Effector CD8-positive, alpha-beta T cell (primary cell): ENCODE measurements around the gene EDNRB.
"Not testable (repeated sequence)": the region's sequence is repeated elsewhere in the genome, so short reads cannot be mapped to it uniquely, and the experiment has no call there.

Experiments
- DNase-seq: peaks from one replicate; lab custom pipeline; 2025; lab: John Stamatoyannopoulos, UW

EDNRB gene

GRCh38 chr13:77896977-77897376, 21.7 kb downstream of the EDNRB start:
- no peak for DNase-seq

- DNase-seq: no peak
These were observed 22.1 kb downstream of the EDNRB start for GRCh38 chr13:77896536-77896935.

GRCh38 chr13:77894743-77895142, 23.9 kb downstream of the EDNRB start:
- no peak for DNase-seq

- no peak for DNase-seq
These were observed 25.6 kb downstream of the EDNRB start for GRCh38 chr13:77893066-77893465.

- no peak for DNase-seq
These were observed 26.1 kb downstream of the EDNRB start for GRCh38 chr13:77892491-77892890.

GRCh38 chr13:77891486-77891885, 27.1 kb downstream of the EDNRB start:
- DNase-seq: no peak

- no peak for DNase-seq
These were observed 27.6 kb downstream of the EDNRB start for GRCh38 chr13:77891041-77891440.

GRCh38 chr13:77883328-77883727, 35.3 kb downstream of the EDNRB start:
- no peak for DNase-seq

GRCh38 chr13:77878190-77878589, 40.4 kb downstream of the EDNRB start:
- no peak for DNase-seq

GRCh38 chr13:77876176-77876575, 42.5 kb downstream of the EDNRB start:
- DNase-seq: no peak

- no peak for DNase-seq
These were observed 44.2 kb downstream of the EDNRB start for GRCh38 chr13:77874406-77874805.

GRCh38 chr13:77872995-77873394, 45.6 kb downstream of the EDNRB start:
- no peak for DNase-seq

- DNase-seq: no peak
These were observed 47.0 kb downstream of the EDNRB start for GRCh38 chr13:77871596-77871995.

GRCh38 chr13:77868717-77869116, 49.9 kb downstream of the EDNRB start:
- no peak for DNase-seq

- no peak for DNase-seq
These were observed 51.7 kb downstream of the EDNRB start for GRCh38 chr13:77866971-77867370.

- no peak for DNase-seq
These were observed 53.0 kb downstream of the EDNRB start for GRCh38 chr13:77865622-77866021.

GRCh38 chr13:77863144-77863543, 55.5 kb downstream of the EDNRB start:
- no peak for DNase-seq

GRCh38 chr13:77861741-77862140, 56.9 kb downstream of the EDNRB start:
- DNase-seq: no peak

GRCh38 chr13:77860507-77860981, 58.1 kb downstream of the EDNRB start:
- no peak for DNase-seq

GRCh38 chr13:77859450-77859849, 59.2 kb downstream of the EDNRB start:
- DNase-seq: no peak

- no peak for DNase-seq
These were observed 61.0 kb downstream of the EDNRB start for GRCh38 chr13:77857531-77858209.

GRCh38 chr13:77853703-77854102, 64.9 kb downstream of the EDNRB start:
- no peak for DNase-seq

- not testable (repeated sequence) for DNase-seq
These were observed 70.6 kb downstream of the EDNRB start for GRCh38 chr13:77848050-77848449.

GRCh38 chr13:77846173-77846572, 72.5 kb downstream of the EDNRB start:
- no peak for DNase-seq
